ENCODE data around the gene OR4B1.

Gene OR4B1

DNA sequence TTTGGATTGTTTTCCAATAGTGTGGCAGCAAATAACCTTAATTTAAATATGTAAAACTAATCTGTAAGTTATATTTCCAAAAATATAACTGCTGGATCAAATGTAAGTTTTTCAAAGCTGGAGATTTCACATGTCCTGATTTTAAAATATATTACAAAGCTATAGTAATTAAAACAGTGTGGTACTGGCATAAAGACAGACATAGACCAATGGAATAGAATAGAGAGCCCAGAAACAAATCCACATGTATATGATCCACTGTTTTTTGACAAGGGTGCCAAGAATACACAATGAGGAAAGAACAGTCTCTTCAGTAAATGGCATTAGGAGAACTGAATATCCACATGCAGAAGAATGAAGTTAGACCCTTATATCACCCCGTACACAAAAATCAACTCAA lies 32.3 kb downstream of the OR4B1 start:
- H3K23ac ChIP-seq (ENCODE audit: low read depth, low read length, poor library complexity): no peak overlapping the region
- H2BK12ac ChIP-seq (ENCODE audit: low read length): no peak overlapping the region
- DNase-seq (ENCODE audit: low spot score): no peak
- no peak overlapping the region for H4K8ac ChIP-seq (ENCODE audit: low read depth, low read length)
- no peak overlapping the region for H3K18ac ChIP-seq (ENCODE audit: low read length)
- H3K79me1 ChIP-seq (ENCODE audit: low read depth, low read length): no peaks in the 10 kb centered on the region
- no peak overlapping the region for H3K14ac ChIP-seq (ENCODE audit: low read length)
- WGBS, 2 donors (ENCODE audit: extremely low coverage in 2 of 2, insufficient read length in 2 of 2, insufficient replicate concordance in 1 of 2): no CpG with 5 or more reads among the region's 1 CpG
- no peak overlapping the region for H3K4ac ChIP-seq (ENCODE audit: low read length)
- no peaks in the 10 kb centered on the region for H3K4me1 ChIP-seq (ENCODE audit: control insufficient read depth in 2 of 2, insufficient read depth in 1 of 2, low read depth in 1 of 2, low read length in 2 of 2)
- H3K9me3 ChIP-seq (replicated peaks in 1 of 2; ENCODE audit: control insufficient read depth in 2 of 2, insufficient read depth in 1 of 2, low read depth in 1 of 2, low read length in 2 of 2): peaks cover 6 to 9% of the 10 kb centered on the region in 2 donors
- H3K4me2 ChIP-seq (ENCODE audit: insufficient read depth, low read length, poor library complexity, severe bottlenecking): no peak overlapping the region
- no peak overlapping the region for H2BK120ac ChIP-seq (ENCODE audit: low read depth, low read length)
- H2BK15ac ChIP-seq (ENCODE audit: low read length): no peak overlapping the region
- no peak overlapping the region for H2AK5ac ChIP-seq (ENCODE audit: low read depth, low read length)
- no peak overlapping the region for H4K91ac ChIP-seq (ENCODE audit: low read depth, low read length, poor library complexity)
- H3K27me3 ChIP-seq (ENCODE audit: control insufficient read depth in 3 of 3, insufficient read depth in 3 of 3, low read depth in 1 of 3, low read length in 3 of 3): no peaks in the 10 kb centered on the region
- H3K36me3 ChIP-seq (replicated peaks in 1 of 2; ENCODE audit: control insufficient read depth in 2 of 2, insufficient read depth in 2 of 2, low read length in 2 of 2): no peaks in the 10 kb centered on the region
- no peak overlapping the region for H3K9ac ChIP-seq (ENCODE audit: low read depth, low read length, poor library complexity)
- H2AFZ ChIP-seq (ENCODE audit: low read length): no peak overlapping the region
- H3K27ac ChIP-seq (replicated peaks; ENCODE audit: low read length): no peak overlapping the region
- H2BK5ac ChIP-seq (ENCODE audit: low read length): no peak overlapping the region
- no peak overlapping the region for H3K4me3 ChIP-seq (ENCODE audit: low read length in 2 of 2)

DNA sequence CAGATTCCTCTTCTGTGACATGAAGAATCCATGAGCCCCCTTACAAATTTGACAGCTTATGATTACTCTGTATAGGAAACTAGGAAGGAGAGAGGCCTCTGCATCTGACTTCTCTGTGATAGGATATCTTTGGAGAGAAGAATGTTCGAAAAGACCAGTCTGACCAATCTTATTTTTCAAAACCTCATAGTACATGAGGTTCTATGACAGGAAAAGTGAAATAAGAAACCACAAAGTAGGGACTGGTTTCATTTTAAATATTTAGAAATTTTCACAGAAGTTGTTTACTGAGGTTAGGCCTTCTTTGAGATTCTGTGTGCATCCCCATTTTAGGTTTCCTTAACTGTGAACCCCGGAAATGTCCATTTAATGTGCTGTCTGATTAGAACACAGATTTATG lies 45.0 kb downstream of the OR4B1 start:
- Histone ChIP-seq H3K4me1 (ENCODE audit: control insufficient read depth in 2 of 2, insufficient read depth in 1 of 2, low read depth in 1 of 2, low read length in 2 of 2) (no peaks in the 10 kb centered on the region), H4K91ac (ENCODE audit: low read depth, low read length, poor library complexity) (no peak overlapping the region), H2AK5ac (ENCODE audit: low read depth, low read length) (no peak overlapping the region), H3K36me3 (replicated peaks in 1 of 2; ENCODE audit: control insufficient read depth in 2 of 2, insufficient read depth in 2 of 2, low read length in 2 of 2) (no peaks in the 10 kb centered on the region), H3K4me2 (ENCODE audit: insufficient read depth, low read length, poor library complexity, severe bottlenecking) (no peak overlapping the region), H4K8ac (ENCODE audit: low read depth, low read length) (no peak overlapping the region), H3K4me3 (ENCODE audit: low read length in 2 of 2) (no peak overlapping the region), H3K18ac (ENCODE audit: low read length) (no peak overlapping the region), H3K27me3 (ENCODE audit: control insufficient read depth in 3 of 3, insufficient read depth in 3 of 3, low read depth in 1 of 3, low read length in 3 of 3) (no peaks in the 10 kb centered on the region), H3K4ac (ENCODE audit: low read length) (no peak overlapping the region), H3K27ac (replicated peaks; ENCODE audit: low read length) (no peak overlapping the region), H3K23ac (ENCODE audit: low read depth, low read length, poor library complexity) (no peak overlapping the region), H2AFZ (ENCODE audit: low read length) (no peak overlapping the region), H3K9ac (ENCODE audit: low read depth, low read length, poor library complexity) (no peak overlapping the region), H3K14ac (ENCODE audit: low read length) (no peak overlapping the region), H2BK12ac (ENCODE audit: low read length) (no peak overlapping the region), H2BK15ac (ENCODE audit: low read length) (no peak overlapping the region), H3K79me1 (ENCODE audit: low read depth, low read length) (no peaks in the 10 kb centered on the region), H3K9me3 (replicated peaks in 1 of 2; ENCODE audit: control insufficient read depth in 2 of 2, insufficient read depth in 1 of 2, low read depth in 1 of 2, low read length in 2 of 2) (peaks cover 0 to 13% of the 10 kb centered on the region in 2 donors), H2BK5ac (ENCODE audit: low read length) (no peak overlapping the region), H2BK120ac (ENCODE audit: low read depth, low read length) (no peak overlapping the region)
- DNase-seq (ENCODE audit: low spot score): no peak
- WGBS, 2 donors (ENCODE audit: extremely low coverage in 2 of 2, insufficient read length in 2 of 2, insufficient replicate concordance in 1 of 2): no CpG with 5 or more reads among the region's 2 CpGs

DNA sequence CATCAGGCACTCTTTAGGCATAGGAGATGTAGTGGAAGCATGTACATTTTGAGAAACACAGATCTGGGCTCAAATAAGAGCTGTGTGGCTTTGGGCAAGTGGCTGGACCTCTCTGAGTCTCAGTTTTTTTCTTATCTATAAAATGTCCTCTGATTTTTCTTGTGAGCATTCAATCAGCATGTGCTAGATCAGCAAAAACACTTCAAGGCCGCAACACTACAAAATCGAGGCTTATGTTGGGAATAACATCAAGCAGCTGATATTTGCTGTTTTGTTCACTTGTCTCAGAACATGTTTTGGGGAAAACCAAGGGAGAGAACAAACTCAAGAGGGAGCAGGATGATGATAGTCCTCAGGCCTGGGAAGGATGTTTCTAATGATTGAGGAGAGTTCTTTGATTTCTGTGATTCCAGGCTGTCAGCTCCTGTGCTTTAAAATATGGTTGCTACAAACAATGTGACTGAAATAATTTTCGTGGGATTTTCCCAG lies 46.9 kb downstream of the OR4B1 start, which contains the start of gene OR4X1:
TSS of gene OR4X1 (plus strand) at position 439 of the 489 bp plus-strand sequence. CDS start at position 439, 0 bp downstream.
- H3K9ac ChIP-seq (ENCODE audit: low read depth, low read length, poor library complexity): no peak within 1 kb of the TSS
- no peak within 1 kb of the TSS for H2AFZ ChIP-seq (ENCODE audit: low read length)
- no peak within 1 kb of the TSS for H3K18ac ChIP-seq (ENCODE audit: low read length)
- H3K9me3 ChIP-seq (replicated peaks in 1 of 2; ENCODE audit: control insufficient read depth in 2 of 2, insufficient read depth in 1 of 2, low read depth in 1 of 2, low read length in 2 of 2): peaks cover 0 to 9% of the 10 kb centered on the region in 2 donors
- no peak within 1 kb of the TSS for H2BK5ac ChIP-seq (ENCODE audit: low read length)
- no peak within 1 kb of the TSS for H3K14ac ChIP-seq (ENCODE audit: low read length)
- no peak for DNase-seq (ENCODE audit: low spot score)
- H4K8ac ChIP-seq (ENCODE audit: low read depth, low read length): no peak within 1 kb of the TSS
- no peak within 1 kb of the TSS for H3K4me3 ChIP-seq (ENCODE audit: low read length in 2 of 2)
- no peak within 1 kb of the TSS for H3K4me2 ChIP-seq (ENCODE audit: insufficient read depth, low read length, poor library complexity, severe bottlenecking)
- H4K91ac ChIP-seq (ENCODE audit: low read depth, low read length, poor library complexity): no peak within 1 kb of the TSS
- no peak within 1 kb of the TSS for H2AK5ac ChIP-seq (ENCODE audit: low read depth, low read length)
- no peak within 1 kb of the TSS for H3K4ac ChIP-seq (ENCODE audit: low read length)
- no CpG with 5 or more reads among the region's 3 CpGs for WGBS, 2 donors (ENCODE audit: extremely low coverage in 2 of 2, insufficient read length in 2 of 2, insufficient replicate concordance in 1 of 2)
- no peak within 1 kb of the TSS for H3K27ac ChIP-seq (replicated peaks; ENCODE audit: low read length)
- no peak within 1 kb of the TSS for H2BK12ac ChIP-seq (ENCODE audit: low read length)
- H3K79me1 ChIP-seq (ENCODE audit: low read depth, low read length): no peaks in the 10 kb centered on the region
- no peaks in the 10 kb centered on the region for H3K4me1 ChIP-seq (ENCODE audit: control insufficient read depth in 2 of 2, insufficient read depth in 1 of 2, low read depth in 1 of 2, low read length in 2 of 2)
- no peak within 1 kb of the TSS for H2BK15ac ChIP-seq (ENCODE audit: low read length)
- H3K27me3 ChIP-seq (ENCODE audit: control insufficient read depth in 3 of 3, insufficient read depth in 3 of 3, low read depth in 1 of 3, low read length in 3 of 3): no peaks in the 10 kb centered on the region
- H2BK120ac ChIP-seq (ENCODE audit: low read depth, low read length): no peak within 1 kb of the TSS
- H3K36me3 ChIP-seq (replicated peaks in 1 of 2; ENCODE audit: control insufficient read depth in 2 of 2, insufficient read depth in 2 of 2, low read length in 2 of 2): no peaks in the 10 kb centered on the region
- H3K23ac ChIP-seq (ENCODE audit: low read depth, low read length, poor library complexity): no peak within 1 kb of the TSS
